HG03159 (cell line): Measurements from ENCODE around the gene RSPRY1.
"Not testable (repeated sequence)": the region's sequence is repeated elsewhere in the genome, so short reads cannot be mapped to it uniquely, and the experiment has no call there.

Experiments used
- ATAC-seq: cut with Tn5 transposase; IDR thresholded peaks from one replicate; pipeline ENCODE4 v1.9.1; 2021; ENCODE audit warnings: mild to moderate bottlenecking, moderate library complexity; ENCODE audit not compliant: unreplicated experiment

Gene RSPRY1

DNA sequence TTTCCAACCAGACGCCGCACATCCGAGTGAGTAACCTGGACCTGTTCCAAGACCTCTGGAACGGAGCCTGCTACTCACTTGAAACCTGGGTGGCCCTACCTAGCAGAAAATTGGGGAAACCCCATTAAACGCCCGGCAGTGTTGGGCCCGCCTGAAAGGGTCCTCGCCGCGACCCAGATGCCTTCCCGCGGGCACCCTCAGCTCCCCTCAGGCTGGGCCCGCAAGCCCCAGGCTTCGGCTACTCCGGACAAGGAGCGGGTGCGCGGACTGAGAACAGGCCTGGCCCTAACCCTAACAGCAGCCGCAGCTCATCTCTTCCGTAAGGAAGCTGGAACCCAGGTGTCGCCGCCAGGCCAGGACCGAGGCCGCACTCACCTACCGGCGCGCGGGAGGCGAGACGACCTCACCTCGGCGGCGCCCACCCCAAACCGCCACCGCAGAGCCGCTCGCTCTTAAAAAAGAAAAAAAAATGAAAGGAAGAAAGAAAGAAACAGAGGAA, 634 bp upstream of the RSPRY1 start:
- ATAC-seq, result peak; percentile 34

DNA sequence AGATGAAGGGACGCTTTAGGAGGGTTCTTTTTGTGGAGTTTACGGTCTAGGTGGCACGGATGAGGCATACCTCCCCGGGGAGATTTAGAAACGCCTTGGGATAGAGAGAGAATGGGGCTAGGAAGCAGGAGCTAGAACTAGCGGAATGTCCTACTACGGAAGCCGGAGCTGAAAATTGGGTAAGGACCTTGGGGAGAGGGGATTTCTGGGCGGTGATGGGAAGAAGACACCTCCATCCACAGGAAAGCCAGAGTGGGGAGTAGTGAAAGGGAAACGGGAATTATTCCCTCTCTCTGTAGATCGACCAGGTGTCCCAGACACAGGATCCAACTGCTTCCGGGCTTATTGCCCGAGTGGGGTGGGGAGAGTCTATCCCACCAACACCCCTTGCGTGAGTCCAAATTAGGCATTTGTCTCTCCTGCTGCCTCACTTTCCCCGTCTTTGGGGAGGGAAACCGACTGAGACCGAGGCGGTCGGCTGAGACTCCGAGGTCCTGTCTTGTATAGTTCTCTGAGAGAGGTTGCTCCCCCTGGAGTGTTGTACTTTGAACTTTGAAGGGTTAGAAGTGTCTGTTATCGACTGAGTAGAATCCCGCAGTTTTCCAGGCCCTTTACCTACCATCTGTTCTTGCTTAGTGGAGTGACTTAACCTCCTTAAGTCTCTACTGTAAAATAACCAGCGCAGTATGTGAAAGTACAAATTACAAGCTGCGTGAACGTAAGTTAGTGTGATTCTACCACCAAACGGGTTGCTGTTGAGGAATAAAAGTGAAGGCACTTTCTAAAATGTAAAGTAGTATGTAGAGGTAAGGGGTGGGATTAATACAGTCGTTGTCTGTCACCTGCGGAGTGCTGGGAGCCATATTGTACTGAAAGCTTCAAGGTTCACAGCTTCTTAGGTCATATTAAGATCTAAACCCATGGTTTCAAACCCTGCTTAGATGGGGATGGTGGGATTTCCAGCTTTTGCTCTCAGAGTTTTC, 1.0 kb downstream of the RSPRY1 start:
- no peak for ATAC-seq

DNA sequence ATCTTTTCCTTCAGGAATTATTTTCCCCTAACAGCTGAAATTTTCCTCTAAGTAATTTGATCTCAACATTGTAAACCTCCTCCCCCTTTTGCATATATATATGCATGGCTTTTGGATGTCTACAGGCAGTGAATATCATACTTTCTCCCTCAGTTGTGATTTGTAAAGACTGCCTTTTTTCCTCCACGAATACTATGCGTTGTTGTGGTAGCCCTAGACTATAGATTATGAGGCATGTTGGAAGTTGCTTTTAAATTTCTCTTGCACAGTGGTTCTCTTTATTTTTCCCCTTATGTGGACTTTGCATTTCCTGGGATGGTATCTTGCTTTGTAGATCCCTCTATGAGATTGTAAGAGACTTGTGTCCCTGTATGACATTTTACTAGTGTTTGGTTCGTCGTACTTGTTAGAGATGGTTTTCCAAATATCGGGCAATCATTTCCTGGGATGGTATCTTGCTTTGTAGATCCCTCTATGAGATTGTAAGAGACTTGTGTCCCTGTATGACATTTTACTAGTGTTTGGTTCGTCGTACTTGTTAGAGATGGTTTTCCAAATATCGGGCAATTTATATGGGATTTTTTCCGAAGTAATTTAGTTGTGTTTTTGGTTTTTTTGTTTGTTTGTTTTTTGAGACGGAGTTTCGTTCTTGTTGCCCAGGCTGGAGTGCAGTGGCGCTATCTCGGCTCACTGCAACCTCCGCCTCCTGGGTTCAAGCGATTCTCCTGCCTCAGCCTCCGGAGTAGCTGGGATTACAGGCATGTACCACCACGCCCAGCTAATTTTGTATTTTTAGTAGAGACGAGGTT, 2.0 kb downstream of the RSPRY1 start:
- not testable (repeated sequence) for ATAC-seq

DNA sequence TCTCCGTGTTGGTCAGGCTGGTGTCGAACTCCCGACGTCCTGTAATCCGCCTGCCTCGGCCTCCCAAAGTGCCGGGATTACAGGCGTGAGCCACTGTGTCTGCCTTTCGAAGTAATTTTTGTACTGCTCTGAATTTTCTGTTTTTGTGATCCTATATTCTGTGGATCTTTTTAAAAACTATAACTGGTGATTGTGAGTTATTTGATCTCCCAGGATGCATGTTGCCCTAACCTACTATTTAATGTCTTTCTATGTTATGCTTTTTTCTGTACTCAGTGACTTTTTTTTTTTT, 2.5 kb downstream of the RSPRY1 start:
- ATAC-seq, result no peak

DNA sequence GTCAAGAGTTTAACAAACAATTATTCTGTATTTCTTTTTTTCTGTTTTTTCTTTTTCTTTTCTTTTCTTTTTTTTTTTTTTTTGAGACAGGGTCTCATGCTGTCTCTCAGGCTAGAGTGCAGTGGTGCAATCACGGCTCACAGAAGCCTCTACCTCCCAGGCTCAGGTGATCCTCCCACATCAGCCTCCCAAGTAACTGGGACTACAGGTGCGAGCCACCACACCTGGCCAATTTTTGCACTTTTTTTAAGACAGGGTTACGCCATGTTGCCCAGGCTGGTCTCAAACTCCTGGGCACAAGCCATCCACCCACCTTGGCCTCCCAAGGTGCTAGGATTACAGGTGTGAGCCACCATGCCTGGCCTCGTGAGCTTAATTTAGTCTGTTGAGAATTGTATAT, 3.4 kb downstream of the RSPRY1 start:
- ATAC-seq, result not testable (repeated sequence)

DNA sequence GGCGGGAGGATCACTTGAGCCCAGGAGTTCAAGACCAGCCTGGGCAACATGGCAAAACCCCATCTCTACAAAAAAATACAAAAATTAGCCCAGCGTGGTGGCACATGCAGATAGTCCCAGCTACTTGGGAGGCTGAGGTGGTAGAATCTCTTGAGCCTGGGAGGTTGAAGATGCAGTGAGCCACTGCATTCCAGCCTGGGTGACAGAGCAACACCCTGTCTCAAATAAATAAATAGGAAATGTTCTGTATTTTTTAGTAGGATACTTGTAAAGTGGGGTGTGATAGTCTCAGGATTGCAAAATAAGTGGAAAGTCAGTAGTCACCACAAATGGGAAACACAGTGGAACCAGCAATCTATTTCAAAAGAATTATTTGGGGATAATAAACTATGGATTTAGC, 4.0 kb downstream of the RSPRY1 start:
- no peak for ATAC-seq

DNA sequence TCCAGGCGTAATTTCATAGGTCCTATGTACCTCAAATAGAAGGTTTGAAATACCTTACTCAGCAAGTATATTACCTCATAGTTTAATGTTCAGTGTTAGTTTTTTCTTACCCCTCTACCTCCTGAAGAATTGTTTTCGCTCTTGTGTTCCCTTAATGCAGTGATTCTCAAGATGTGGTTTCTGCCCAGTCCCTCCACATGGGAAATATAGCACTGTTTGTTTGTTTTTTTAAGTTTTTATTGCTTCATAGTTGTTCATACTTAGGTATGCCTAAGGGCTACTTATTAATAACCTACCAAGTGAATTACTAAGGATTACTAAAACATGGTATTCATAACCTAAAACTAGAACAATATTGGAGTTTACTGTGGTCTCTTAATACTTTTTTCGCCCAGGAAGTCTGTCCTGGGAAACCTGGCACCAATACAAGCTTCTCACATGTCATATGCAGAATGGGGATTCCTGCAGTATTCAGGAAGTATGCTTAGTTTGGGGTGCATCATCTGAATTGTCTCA, 5.0 kb downstream of the RSPRY1 start:
- ATAC-seq, result no peak

DNA sequence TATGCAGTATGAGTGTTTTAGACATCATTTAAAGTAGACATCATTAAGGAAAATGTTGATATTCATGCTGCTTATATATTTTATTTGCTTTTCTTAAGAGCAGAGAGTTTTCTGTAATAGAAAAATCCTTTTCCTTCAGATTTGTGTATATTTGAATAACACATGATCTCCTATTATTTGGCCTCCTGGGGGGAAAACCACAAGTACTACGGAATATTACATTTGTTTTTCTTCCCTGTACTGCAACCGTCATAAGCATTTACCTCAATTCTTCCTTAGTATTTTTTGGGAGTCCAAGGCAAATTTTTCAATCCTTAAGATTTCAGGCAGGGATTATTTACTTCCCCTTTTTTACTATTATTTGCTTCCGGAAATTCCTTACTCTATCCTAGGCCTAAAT, 6.0 kb downstream of the RSPRY1 start:
- no peak for ATAC-seq

DNA sequence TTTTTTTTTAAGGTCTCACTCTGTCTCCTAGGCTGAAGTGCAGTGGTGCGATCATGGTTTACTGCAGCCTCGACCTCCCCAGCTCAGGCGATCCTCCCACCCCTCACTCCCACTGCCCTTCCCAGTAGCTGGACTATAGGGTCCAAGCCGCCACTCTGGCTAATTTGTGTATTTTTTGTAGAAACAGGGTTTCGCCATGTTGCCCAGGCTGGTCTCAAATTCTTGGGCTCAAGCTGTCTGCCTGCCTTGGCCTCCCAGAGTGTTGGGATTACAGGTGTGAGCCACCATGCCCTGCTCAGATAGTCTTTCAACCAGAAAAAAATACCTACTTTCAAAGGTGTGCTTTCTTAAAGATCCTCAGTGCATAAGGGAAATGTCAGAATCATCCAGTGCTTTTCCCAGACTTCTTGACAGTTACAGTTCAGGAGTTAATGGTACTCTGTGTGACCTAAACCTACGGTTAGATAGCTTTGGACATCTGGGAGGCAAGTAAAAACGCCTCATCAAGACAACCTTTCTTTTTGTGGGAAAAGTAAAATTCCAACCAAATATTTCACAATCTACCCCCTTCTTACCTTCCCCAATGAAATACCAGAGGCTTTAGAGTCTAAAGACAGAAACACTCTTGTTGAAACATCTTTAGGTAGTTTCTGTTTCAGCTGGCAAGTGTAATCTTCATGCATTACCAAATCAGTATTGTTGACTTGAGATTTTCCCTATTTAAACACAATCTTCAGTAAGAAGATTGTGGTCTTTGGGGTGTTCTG, 6.8 kb downstream of the RSPRY1 start:
- ATAC-seq, result no peak

DNA sequence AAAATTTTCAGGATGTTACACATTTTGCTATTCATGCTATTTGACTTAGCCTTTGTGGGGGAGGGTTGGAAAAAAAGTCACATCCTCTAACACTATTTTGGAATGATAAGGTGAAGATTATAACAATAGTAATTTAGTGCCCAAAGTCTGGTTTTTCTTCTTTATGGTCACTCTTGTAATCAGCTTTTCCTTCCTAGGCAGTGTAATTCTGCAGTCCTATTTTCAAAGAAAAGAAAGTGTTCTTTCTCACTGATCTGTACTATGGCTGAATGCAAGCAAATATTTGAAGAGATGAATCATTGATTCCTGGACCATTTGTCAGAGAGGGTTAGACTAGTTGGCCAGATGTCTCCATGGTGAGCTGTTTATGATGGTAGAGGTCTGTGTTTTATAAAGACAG, 8.4 kb downstream of the RSPRY1 start:
- ATAC-seq, result no peak

DNA sequence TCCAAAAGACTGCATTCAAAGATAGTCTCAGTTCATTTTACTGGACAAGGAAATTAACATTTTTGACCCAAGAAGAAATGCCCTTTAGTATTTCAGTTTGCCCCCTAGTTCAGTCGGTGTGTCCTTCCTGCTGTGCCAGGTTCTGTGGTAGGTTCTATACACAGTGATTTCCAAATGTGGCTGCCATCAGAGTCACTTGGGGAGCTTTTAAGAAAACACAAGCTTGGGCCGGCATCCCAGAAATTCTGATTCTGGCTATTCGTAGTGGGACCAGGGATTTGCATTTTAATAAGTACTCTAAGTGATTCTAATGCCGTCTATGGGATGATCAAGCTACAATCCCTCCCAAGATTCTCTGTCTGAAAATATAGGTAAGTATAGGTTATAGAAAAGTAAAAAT, 10.2 kb downstream of the RSPRY1 start:
- no peak for ATAC-seq

DNA sequence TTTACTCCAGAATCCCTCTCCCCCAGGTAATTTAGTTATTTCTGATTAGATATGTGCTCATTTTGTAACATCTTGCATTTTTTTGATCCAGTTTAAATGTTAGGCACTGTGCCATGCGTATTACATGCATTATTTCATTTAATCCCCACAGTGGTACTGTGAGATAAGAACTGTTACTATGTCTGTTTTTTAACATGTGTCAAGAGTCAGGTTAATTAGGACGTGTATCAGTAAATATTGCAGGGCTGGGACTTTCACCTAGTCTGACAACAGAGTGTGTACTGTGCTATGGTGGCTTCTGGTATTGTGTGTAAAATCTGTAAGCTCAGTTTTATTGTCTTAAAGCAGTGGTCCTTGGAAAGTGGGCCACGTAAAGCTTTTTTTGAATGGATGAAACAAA, 10.6 kb downstream of the RSPRY1 start:
- ATAC-seq, result no peak

DNA sequence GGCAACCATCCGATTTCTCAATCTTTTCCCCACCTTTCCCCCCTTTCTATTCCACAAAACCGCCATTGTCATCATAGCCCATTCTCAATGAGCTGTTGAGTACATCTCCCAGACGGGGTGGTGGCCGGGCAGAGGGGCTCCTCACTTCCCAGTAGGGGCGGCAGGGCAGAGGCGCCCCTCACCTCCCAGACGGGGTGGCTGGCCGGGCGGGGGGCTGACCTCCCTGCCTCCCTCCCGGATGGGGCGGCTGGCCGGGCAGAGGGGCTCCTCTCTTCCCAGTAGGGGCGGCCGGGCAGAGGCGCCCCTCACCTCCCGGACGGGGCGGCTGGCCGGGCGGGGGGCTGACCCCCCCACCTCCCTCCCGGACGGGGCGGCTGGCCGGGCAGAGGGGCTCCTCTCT, 14.2 kb downstream of the RSPRY1 start:
- ATAC-seq, result not testable (repeated sequence)

DNA sequence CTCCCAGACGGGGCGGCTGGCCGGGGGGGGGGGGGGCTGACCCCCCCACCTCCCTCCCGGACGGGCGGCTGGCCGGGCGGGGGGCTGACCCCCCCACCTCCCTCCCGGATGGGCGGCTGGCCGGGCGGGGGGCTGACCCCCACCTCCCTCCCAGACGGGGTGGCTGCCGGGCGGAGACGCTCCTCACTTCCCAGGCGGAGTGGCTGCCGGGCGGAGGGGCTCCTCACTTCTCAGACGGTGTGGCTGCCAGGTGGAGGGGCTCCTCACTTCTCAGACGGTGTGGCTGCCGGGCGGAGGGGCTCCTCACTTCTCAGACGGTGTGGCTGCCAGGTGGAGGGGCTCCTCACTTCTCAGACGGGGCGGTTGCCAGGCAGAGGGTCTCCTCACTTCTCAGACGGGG, 14.8 kb downstream of the RSPRY1 start:
- not testable (repeated sequence) for ATAC-seq

DNA sequence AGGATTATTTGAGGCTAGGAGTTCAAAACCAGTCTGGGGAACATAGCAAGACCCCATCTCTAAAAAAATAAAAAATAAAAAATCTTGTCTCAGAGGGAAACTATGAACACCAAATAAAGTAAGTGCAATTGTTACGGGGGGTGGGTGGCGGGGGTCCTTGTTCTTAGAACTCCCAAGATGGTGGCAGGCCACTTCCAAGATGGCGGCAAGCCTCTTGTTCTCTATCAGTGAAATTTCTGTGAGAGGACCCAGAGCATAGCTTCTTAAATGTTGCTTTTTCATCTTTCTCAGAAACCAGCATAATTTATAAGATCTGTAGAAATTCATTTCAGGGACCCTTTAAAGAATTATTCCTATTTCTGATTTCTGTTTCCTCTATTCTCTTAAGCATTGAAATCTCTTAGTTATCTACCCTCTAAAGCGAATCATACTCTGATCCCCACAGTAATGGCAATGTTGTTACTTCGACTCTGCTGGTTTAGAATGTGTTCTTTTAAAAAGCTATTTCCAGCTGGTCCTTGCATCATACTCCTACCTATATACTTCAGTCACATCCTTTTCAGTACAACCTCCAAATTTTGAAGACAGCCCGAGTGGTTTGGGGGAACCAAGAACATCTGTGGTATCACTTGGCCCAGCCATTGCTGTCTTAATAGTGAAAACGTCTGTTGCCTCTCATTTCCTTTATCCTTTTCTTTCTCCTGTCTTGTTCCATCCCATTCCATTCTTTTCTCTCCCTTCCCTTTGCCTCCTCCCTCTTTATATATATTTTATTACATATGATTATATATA, 16.2 kb downstream of the RSPRY1 start:
- no peak for ATAC-seq

DNA sequence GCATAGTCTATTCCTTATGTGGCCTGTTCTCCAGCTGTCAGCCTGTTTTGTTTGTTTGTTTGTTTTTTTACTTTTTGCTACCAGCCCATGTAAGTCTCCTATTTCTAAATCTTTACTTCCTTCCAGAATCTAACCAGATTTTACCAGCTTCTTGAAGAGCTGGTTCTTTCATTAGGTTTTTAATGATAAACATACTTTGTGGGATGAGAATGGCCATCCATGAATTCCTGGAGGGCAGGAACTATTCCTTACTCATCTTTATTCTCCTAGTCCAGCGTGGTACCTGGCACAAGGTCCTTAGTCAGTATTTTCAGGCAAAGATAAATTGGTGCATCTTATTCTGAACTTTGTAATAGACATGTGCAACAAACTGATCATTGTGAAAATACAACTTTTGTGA, 17.3 kb downstream of the RSPRY1 start:
- no peak for ATAC-seq

DNA sequence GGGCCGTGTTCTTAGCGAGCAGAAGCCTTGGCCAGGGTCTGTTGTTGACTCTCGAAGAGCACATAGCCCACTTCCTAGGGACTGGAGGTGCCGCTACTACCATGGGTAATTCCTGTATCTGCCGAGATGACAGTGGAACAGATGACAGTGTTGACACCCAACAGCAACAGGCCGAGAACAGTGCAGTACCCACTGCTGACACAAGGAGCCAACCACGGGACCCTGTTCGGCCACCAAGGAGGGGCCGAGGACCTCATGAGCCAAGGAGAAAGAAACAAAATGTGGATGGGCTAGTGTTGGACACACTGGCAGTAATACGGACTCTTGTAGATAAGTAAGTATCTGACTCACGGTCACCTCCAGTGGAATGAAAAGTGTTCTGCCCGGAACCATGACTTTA, 18.5 kb downstream of the RSPRY1 start:
- no peak for ATAC-seq

DNA sequence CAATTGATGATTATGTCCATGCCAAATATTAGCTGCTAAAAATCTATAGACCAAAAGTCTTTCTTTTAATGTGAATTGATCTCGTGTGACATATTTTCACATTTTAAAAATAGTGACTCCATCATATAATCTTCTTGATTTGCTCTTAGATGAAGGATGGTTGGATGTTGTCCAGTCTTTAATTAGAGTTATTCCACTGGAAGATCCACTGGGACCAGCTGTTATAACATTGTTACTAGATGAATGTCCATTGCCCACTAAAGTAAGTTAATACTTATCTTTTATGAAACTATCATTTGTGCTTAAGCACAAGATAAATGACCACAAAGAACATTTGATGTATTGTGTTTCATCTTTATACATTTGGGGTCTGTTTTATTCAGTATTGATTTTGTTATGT, 22.8 kb downstream of the RSPRY1 start:
- no peak for ATAC-seq

DNA sequence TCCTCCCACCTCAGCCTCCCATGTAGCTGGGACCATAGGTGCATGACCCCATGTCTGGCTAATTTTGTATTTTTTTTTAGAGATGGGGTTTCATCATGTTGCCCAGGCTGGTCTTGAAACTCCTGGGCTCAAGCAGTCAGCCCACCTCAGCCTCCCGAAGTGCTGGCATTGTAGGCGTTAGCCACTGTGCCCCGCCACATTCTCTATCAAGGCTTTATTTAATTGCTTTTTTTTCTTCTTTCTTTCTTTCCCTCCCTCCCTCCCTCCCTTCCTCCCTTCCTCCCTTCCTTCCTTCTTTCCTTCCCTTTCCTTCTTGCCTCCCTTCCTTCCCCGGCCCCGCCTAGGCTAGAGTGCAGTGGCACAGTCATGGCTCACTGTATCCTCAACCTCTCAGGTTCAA, 23.7 kb downstream of the RSPRY1 start:
- no peak for ATAC-seq

DNA sequence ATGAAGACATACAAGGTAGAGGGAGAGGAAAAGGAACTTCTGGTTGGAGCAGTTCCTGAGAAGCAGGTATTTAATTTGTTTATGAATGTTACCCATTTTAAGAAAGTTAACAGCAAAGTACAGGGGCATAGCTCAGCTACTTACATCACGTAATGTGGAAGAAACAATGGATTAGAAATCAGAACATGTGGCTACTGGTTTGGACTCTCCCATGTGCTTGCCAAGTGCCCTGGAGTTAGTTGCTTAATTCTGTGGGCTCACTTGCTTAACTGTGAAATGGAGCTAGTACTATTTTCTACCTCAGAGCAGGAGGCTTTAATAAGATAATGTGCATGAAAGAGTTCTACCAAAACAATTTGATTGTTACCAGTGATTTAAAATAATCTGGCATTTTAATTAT, 27.3 kb downstream of the RSPRY1 start:
- ATAC-seq, result no peak
